MM.1S (cell line): ENCODE results near the gene ARFIP1.

Source experiments
- DNase-seq: peaks from one replicate; pipeline ENCODE4 v3.0.0-alpha.2; 2015
- H2AFZ ChIP-seq: fragments of 300-600 bp; sonication (generic); 2 replicates; pipeline ENCODE4 v1.6.0; 2016; ENCODE audit warnings: antibody characterized with exemption, low read length
- H3F3A ChIP-seq: fragments of 300-600 bp; sonication (generic); 2 replicates; pipeline ENCODE4 v1.6.1; 2016; ENCODE audit warnings: mild to moderate bottlenecking, antibody characterized with exemption, low read length, moderate library complexity, mixed read lengths; ENCODE audit not compliant: insufficient read depth
- H3K27ac ChIP-seq: fragments of 300-600 bp; sonication (generic); 2 replicates; pipeline ENCODE4 v1.5.1; 2016; ENCODE audit warnings: mild to moderate bottlenecking, low read length
- H3K27me3 ChIP-seq: fragments of 300-600 bp; sonication (generic); replicated peaks from 2 replicates; pipeline ENCODE4 v1.6.0; 2016; ENCODE audit warnings: low read length; ENCODE audit not compliant: insufficient read depth
- H3K36me3 ChIP-seq: fragments of 300-600 bp; sonication (generic); replicated peaks from 2 replicates; pipeline ENCODE4 v1.6.1; 2016; ENCODE audit warnings: mild to moderate bottlenecking, low read length, mixed read lengths; ENCODE audit not compliant: insufficient read depth
- H3K4me1 ChIP-seq: fragments of 300-600 bp; sonication (generic); 2 replicates; pipeline ENCODE4 v1.6.1; 2016; ENCODE audit warnings: low read length, mixed read lengths
- H3K4me2 ChIP-seq: fragments of 300-600 bp; sonication (generic); 2 replicates; pipeline ENCODE4 v1.6.0; 2016; ENCODE audit warnings: low read depth, low read length
- H3K4me3 ChIP-seq: fragments of 300-600 bp; sonication (generic); 2 replicates; pipeline ENCODE4 v1.5.1; 2016; ENCODE audit warnings: low read length, mixed read lengths
- H3K79me2 ChIP-seq: fragments of 300-600 bp; sonication (generic); 2 replicates; pipeline ENCODE4 v1.6.1; 2016; ENCODE audit warnings: mixed run types, low read length, mixed read lengths
- H3K9ac ChIP-seq: fragments of 300-600 bp; sonication (generic); 2 replicates; pipeline ENCODE4 v1.6.1; 2016; ENCODE audit warnings: low read length, mixed read lengths
- H3K9me2 ChIP-seq: fragments of 300-600 bp; sonication (generic); replicated peaks from 2 replicates; pipeline ENCODE4 v1.6.1; 2016; ENCODE audit warnings: mild to moderate bottlenecking, low read length, mixed read lengths; ENCODE audit not compliant: insufficient read depth
- H3K9me3 ChIP-seq: fragments of 300-600 bp; sonication (generic); replicated peaks from 2 replicates; pipeline ENCODE4 v1.6.1; 2016; ENCODE audit warnings: mild to moderate bottlenecking, low read length, mixed read lengths; ENCODE audit not compliant: insufficient read depth
- H4K20me1 ChIP-seq: fragments of 300-600 bp; sonication (generic); 2 replicates; pipeline ENCODE4 v1.6.1; 2016; ENCODE audit warnings: mild to moderate bottlenecking, low read length, moderate library complexity, mixed read lengths; ENCODE audit not compliant: insufficient read depth
- CTCF ChIP-seq: fragments of 300-600 bp; sonication (generic); IDR thresholded peaks from 2 replicates; pipeline ENCODE4 v1.5.1; 2016; ENCODE audit warnings: antibody characterized with exemption, low read length, mixed read lengths
- EZH2 ChIP-seq: fragments of 300-600 bp; sonication (generic); optimal IDR thresholded peaks from 2 replicates; pipeline ENCODE3; 2017; ENCODE audit warnings: low read depth, mild to moderate bottlenecking, antibody characterized with exemption, low read length, mixed read lengths
- EZH2phosphoT487 ChIP-seq: fragments of 300-600 bp; sonication (generic); IDR thresholded peaks from 2 replicates; pipeline ENCODE4 v1.6.1; 2018; ENCODE audit warnings: antibody characterized with exemption, low read length

ARFIP1 gene

GRCh38 chr4:152738827-152739226 is 40.9 kb upstream of the ARFIP1 start:
- no peak overlapping the region for H3K4me3 ChIP-seq
- 0 out of 2 replicates have a peak, but pooled peaks cover 5% of the 10 kb centered on the region for H3F3A ChIP-seq
- H3K4me1 ChIP-seq, result peaks cover 11% of the 10 kb centered on the region
- no peaks in the 10 kb centered on the region for H3K27me3 ChIP-seq
- TF ChIP-seq EZH2 (no peak), EZH2phosphoT487 (no peak), CTCF (no peak)
- H4K20me1 ChIP-seq, result no peaks in the 10 kb centered on the region
- no peak overlapping the region for H3K4me2 ChIP-seq
- H3K9me3 ChIP-seq, result no peaks in the 10 kb centered on the region
- H3K9ac ChIP-seq, result no peak overlapping the region
- H3K79me2 ChIP-seq, result no peaks in the 10 kb centered on the region
- DNase-seq, result no peak
- H3K27ac ChIP-seq, result no peak overlapping the region
- no peak overlapping the region for H2AFZ ChIP-seq
- no peaks in the 10 kb centered on the region for H3K36me3 ChIP-seq
- H3K9me2 ChIP-seq, result no peaks in the 10 kb centered on the region

GRCh38 chr4:152747444-152747843 is 32.3 kb upstream of the ARFIP1 start:
- H3K4me1 ChIP-seq, result no peaks in the 10 kb centered on the region
- no peaks in the 10 kb centered on the region for H3F3A ChIP-seq
- no peaks in the 10 kb centered on the region for H3K9me2 ChIP-seq
- TF ChIP-seq EZH2 (no peak), CTCF (no peak), EZH2phosphoT487 (no peak)
- H3K4me2 ChIP-seq, result no peak overlapping the region
- no peak overlapping the region for H3K4me3 ChIP-seq
- DNase-seq, result no peak
- no peaks in the 10 kb centered on the region for H3K36me3 ChIP-seq
- H3K27ac ChIP-seq, result no peak overlapping the region
- H2AFZ ChIP-seq, result no peak overlapping the region
- H3K9me3 ChIP-seq, result no peaks in the 10 kb centered on the region
- no peaks in the 10 kb centered on the region for H3K79me2 ChIP-seq
- H4K20me1 ChIP-seq, result no peaks in the 10 kb centered on the region
- H3K9ac ChIP-seq, result no peak overlapping the region
- H3K27me3 ChIP-seq, result no peaks in the 10 kb centered on the region

GRCh38 chr4:152748619-152749018 is 31.1 kb upstream of the ARFIP1 start:
- Histone ChIP-seq H3K36me3 (no peaks in the 10 kb centered on the region), H3K4me2 (no peak overlapping the region), H3K79me2 (no peaks in the 10 kb centered on the region), H3K9me2 (no peaks in the 10 kb centered on the region), H3K4me1 (no peaks in the 10 kb centered on the region), H3K9me3 (no peaks in the 10 kb centered on the region), H3K27ac (no peak overlapping the region), H3F3A (no peaks in the 10 kb centered on the region), H3K27me3 (no peaks in the 10 kb centered on the region), H4K20me1 (no peaks in the 10 kb centered on the region), H3K4me3 (no peak overlapping the region), H3K9ac (no peak overlapping the region), H2AFZ (no peak overlapping the region)
- TF ChIP-seq EZH2phosphoT487, result no peak
- TF ChIP-seq EZH2, result no peak
- TF ChIP-seq CTCF, result no peak
- DNase-seq, result no peak
